ENCODE results near the gene DNPEP. TPM values are rescaled to one million over a fixed set of nuclear protein-coding genes. Genes with fewer than 3 reads are reported as not detected.

DNPEP gene
- total RNA-seq, 1 donor from 2014 or later: 48.9 TPM

DNA sequence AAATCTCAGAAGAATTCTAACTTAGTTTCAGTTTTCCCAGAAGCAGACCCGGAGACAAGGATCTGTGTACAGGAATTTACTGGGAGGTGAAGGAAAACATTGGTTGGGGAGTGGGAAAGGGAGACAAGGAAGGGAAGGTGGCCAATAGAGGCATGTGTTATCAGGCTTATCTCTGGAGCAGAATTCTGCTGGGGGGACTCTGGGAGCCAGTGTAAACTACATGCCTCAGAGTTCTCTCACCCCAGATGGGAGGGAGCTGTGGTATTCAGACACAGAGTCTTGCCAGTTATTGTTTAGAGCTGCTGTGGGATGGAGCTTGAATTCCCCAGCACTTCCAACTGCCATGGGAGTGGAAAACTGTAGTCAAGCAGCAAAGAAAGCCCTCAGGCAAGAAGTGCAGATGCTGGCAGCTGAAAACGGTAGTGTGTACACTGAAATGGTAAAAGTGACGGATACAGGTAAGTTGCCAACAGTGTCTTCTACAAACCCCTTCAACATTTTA, 19.0 kb downstream of the DNPEP start:
- DNase-seq (ENCODE audit: extremely low read depth, low read depth, low spot score): no peak

DNA sequence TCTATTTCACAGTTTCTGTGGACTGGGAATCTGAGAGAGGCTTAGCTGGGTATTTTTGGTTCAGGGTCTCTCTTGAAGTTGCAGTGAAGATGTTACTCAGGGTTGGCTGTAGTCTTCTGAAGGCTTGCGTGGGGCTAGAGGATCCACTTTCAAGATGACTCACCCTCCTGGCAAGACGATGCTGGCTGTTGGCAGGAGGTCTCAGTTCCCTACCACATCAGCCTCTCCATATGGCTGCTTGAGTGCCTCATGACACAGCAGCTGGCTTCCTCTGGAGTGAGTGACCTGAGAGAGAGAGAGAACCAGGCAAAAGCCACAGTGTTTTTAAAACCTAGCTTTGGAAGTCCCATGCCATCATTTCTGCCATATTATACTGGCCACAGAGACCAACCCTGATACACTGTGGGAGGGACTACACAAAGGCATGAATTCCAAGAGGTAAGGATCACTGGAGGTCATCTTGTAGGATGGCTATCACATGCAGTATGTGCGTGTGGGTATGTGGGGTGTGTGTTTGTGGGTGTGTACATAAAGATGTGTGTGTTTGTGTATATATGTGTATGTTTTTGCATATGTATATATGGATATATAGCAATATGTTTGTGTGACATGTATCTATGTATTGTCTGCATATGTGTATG, 25.1 kb downstream of the DNPEP start:
- DNase-seq (ENCODE audit: extremely low read depth, low read depth, low spot score): no peak

DNA sequence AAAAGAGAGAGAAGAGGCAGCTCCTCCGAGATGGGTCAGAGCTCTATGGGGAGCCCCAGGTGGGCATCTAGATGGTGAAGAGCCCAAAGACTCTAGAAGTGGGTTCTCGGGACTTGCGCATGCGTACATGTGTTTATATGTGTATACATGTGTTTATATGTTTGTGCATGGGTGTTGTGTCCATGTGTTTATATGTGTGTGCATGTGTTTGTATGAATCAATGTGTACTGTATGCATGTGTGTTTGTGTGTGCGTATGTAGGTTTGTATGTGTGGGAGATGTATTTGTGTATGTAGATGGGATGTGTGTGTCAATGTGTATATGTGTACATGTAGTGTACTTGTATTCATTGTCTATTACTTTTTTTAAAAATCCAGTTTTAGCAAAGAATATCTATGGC, 25.6 kb downstream of the DNPEP start:
- DNase-seq (ENCODE audit: extremely low read depth, low read depth, low spot score): no peak

DNA sequence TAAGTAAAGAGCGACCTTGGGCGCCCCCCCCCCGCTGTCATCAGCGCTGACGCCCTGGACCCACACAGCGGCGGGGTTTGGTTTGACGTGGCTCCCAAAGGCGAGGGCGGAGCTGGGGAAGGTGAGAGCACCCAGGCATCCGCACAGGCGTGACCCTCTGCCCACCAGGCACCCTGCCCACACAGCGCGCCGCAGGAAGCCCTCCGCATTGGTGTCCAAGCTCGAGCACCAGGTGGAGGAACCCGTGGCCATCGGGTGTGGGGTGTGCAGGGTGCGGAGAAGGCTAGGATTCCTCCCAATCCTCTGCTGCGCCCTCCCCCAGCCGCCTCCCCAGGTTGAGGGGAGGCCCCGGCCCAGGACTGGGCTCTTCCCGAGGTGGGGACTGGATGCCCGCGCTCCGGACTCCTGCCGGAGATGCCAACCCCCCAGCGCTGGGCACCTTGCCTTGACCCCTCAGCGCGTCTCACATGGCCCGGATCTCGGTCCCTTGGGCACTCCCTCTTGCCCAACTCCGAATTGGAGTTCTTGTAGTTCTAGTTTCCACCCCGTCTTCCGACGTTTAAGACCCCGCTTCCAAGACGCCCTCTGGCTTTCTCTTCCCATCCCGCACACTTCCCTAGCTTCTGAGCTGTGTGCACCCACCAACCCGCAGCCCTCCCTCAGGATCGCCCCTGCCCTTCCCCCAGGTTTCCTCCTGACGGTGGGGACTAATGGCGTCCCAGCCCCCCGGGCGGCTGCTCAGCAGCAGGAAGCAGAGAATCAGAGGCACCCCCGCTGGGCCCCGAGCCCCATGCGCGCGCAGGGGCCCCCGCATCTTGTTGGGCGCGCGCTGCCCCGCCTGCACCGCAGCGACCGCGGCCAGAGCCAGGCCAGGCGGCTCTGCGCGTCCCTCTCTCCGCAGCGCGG, 29.3 kb downstream of the DNPEP start:
- no peak for DNase-seq (ENCODE audit: extremely low read depth, low read depth, low spot score)

DNA sequence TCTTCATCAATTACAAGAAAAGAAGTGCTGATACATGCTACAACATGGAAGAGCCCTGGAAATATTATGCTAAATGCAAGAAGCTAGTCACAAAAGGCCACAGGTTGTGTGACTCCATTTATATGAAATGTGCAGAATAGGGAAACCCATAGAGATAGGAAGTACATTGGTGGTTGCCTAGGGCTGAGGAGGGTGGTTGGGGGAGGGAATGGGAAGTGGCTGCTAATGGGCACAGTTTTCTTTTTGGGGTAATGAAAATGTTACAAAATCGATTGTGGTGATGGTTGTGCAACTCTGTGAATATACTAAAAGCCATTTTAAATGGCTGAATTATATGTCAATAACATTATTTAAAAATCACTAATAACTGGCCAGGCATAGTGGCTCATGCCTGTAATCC, 30.9 kb downstream of the DNPEP start:
- no peak for DNase-seq (ENCODE audit: extremely low read depth, low read depth, low spot score)

DNA sequence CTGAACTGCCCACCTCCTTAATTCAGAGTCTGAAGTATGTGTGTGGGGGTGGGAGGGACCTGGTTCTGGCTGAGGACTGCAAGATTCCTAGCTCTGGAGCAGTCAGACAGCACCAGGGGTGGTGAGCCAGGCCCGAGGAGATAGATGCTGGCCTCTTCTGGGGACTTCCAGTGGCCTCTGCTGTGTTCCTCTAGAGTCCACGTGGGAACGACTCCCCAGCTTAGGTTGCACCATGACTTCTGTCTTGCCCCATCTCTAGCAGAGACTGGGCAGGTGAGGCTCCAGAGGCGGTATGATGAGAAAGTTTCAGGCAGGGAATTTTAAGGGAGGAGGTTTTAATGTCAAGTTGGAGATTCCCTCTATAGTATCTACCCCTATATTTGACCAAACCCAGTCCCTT, 33.1 kb downstream of the DNPEP start:
- no peak for DNase-seq (ENCODE audit: extremely low read depth, low read depth, low spot score)

DNA sequence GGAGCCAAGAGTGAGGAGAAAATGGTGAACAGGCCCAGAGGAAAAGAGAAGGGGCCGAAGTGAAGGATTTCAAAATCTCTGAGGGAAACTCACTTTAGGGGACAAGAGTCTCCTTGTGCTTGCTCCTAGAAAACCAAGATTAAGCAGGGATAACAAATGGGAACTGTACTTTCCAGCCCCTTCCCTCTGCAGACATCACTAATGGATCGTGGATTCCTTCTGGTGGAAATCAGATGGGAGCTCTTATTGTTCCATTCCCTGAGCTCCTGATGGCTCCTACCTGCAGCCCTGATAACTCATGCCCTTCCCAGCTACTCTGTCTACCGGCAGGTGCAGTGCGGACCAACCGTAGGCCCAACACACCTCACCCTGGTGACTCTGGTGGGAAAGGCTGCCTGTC, 34.6 kb downstream of the DNPEP start:
- no peak for DNase-seq (ENCODE audit: extremely low read depth, low read depth, low spot score)

DNA sequence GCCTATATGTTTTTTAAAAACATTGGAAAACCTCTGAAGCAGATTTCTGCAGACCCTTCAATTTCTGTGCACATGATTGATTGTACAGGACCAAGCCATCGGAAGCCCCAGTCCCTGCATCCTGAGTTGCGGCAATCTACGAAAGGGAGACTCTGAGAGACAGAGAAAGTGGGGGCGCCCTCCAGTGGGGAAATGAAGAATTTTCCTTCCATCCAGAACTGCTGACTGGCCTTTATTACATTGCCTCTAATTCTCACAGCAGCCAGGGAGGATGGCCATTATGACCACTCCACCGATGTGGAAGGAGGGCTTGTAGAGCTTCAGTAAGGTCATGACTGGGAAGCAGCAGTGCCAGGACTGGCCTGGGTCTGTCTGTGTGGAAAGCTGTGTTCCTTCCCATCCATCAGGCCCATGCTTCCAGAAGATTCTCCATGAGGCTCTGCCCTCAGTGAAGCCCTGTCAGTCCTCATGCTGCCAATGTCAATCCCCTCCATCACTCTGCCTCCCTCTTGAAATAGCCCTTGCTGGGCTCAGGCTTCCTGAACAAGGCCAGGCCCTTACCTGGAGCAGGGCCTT, 35.2 kb downstream of the DNPEP start:
- no peak for DNase-seq (ENCODE audit: extremely low read depth, low read depth, low spot score)

DNA sequence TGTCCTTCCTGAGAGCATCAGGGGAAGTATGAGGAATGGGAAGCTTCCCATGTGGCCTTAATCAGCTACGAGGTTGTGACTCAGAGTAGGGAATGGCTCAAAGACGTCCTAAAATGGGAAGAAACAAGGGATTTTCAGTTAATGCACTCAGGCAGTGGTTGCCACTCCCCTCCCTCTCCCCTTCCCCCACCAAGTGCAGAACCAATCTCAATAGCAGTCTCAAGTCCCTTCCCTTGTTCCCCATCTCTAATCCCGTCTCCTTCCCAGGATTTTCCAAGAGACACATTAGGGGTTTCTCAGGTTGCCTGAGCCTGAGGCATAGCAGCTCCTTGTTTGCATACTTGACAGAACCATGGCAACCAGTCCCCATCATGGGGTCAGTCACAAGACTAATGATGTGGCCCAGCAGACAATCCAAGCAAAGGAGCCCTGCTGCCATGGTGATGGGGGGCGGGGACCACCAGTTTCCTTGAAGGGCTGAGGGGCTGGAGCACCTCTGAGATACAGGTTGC, 36.9 kb downstream of the DNPEP start:
- no peak for DNase-seq (ENCODE audit: extremely low read depth, low read depth, low spot score)

DNA sequence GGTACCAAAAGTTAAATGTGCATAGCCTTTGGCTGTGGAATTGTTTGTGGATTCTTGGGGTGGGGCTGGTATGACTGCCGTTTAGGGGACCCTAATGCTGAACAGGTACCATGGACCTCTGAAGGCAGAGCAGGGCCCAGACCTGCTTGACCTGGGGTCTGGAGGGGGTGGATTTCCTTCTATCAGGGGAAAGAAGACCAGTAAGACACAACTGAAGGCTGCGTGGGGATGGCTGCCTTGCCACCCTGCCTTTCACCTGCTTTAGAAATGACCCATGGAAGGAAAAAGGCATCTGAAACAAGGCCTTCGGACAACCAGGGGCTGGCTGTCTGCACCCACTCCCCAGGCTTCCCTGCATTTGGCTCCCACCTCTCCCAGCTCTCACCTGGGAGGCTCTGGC, 37.5 kb downstream of the DNPEP start:
- DNase-seq (ENCODE audit: extremely low read depth, low read depth, low spot score): no peak

DNA sequence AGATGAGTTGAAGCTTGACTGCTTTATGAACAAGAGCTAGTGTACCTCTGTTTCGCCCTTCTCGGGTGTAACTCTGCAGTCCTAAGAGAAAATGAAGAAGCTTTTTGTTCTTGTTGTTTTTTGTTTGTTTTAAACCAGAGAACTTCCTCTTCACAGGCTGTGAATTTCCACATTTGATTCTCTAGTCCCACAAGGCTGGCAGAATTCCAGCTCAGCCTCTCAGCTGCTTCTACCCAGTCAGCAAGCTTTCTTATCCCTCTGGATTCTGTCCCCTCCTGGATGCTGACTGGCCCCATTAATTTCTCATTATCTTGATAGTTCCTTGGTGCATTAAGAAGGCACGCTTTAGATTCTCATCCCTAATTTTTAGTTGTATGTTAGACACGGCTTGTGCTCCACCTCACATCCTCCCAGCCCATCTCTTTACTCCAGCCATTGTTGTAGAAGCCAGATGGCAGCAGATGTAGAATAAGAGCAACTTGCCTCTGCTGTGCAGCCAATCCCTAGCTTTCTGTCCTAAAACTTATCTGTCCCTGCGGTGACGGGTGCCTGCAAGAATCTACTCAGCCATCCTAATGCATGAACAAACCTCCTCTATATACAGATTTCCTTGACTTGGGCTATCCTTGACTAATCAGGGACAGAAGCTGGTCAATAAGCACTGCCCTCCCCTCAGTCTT, 42.8 kb downstream of the DNPEP start:
- no peak for DNase-seq (ENCODE audit: extremely low read depth, low read depth, low spot score)

DNA sequence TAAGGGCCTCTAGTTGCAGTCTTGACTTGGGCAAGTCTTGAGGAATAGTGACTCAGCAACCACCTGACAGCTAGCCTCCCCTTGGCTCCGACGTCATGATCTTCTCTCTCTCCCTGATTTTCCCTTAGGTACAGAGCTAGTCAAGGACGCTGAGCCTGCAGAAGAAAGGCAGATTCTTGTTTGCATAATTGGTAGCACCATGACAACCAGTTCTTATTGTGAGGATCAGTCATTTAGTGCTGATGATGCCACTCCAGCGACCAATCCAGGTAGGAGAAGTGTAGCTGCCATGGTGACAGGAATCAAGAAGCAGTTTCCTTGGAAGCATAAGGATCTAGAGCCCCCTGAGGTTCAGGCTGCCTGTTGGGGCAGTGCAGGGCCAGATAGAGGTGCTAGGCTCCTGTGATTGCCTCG, 52.3 kb downstream of the DNPEP start:
- DNase-seq (ENCODE audit: extremely low read depth, low read depth, low spot score): no peak

DNA sequence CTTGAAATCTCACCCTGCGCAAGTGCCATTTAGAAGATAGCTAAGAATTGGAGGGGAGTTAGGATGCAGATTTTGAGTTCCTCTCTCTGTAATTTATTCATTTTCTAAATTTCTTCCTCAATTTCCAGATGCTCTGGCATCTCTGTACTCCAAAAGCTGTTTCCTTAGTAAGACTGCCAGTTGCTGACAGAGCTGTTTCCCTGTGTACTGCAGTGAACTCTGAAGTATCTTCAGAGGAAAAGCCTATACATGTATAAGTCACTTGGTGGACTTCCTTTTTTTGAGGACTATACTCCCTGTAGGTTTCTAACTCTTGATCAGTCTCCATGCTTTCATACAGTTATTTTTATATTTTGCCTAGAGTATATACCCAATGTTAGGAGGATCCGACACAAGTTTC, 53.6 kb downstream of the DNPEP start:
- no peak for DNase-seq (ENCODE audit: extremely low read depth, low read depth, low spot score)

DNA sequence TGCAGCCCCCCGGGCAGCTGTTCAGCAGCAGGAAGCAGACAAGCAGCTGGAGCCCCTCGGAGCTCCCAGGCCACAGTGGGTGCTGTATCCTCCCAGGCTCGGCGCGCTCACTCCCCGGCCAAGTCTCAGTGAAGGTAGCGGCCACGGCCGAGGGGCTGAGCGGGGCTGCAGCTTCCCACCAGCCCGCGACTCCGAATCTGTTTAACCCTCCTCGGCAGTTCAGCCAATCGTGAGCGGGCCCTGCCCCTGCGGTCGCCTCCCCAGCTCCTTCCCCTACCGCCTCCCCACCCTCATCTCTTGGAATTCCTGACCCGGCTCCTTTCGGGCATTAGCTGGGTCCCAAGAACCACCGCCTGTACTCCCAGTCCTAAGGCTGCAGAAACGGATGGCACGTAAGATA, 55.2 kb downstream of the DNPEP start, which contains the start of gene RESP18:
Gene RESP18 (minus strand): TSS at position 203 of the 400 bp plus-strand sequence.
- no peak for DNase-seq (ENCODE audit: extremely low read depth, low read depth, low spot score)

DNA sequence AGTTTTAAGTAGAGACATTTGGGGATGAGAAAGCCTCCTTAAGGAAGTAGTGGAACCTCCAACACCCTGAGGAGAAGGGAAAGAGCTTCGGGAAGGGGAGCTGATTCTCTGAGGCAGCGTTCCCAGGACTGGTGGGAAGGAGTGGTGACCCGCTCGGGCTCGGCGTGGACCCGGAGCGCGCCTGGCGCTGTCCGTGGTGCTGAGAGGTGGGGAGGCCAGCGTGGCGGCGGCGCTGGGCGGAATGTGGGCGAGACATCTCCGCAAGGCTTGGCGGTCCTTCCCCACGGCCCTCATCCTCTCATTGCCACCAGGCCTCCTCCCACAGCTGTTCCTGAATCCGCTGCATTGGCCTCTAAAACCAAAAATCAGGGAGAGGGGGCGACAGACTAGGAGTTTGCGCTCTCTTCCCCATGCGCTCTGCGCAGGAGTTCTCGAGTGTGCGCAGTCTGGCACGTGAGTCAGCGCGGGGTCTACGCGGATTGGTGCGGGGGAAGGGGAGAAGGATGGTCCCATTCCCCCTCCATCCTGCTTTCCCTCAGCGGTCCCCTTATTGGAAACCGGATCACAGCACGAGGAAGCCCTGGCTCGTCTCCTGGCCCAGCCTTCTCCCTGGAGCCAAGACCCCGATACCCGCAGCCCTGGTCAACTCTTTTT, 56.0 kb downstream of the DNPEP start:
- DNase-seq (ENCODE audit: extremely low read depth, low read depth, low spot score): no peak

DNA sequence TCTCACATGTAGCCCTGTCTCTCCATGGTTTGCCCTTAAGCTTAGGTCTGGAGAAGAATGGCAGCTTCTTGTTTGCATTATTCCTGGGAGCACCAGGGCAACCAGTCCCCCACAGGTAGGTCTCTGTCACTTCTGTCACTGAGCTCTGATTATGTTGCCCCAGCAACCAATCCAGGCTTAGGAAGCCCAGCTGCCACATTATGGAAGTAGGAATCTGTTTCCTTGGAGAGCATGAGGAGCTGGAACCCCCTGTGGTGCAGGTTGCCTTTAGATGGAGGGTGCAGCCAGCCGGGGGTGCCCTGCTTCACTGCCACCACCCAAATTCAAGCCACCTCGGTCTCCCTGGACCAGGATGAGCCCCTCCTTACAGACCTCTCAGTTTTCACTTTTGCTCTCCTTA, 60.0 kb downstream of the DNPEP start:
- DNase-seq (ENCODE audit: extremely low read depth, low read depth, low spot score): no peak

DNA sequence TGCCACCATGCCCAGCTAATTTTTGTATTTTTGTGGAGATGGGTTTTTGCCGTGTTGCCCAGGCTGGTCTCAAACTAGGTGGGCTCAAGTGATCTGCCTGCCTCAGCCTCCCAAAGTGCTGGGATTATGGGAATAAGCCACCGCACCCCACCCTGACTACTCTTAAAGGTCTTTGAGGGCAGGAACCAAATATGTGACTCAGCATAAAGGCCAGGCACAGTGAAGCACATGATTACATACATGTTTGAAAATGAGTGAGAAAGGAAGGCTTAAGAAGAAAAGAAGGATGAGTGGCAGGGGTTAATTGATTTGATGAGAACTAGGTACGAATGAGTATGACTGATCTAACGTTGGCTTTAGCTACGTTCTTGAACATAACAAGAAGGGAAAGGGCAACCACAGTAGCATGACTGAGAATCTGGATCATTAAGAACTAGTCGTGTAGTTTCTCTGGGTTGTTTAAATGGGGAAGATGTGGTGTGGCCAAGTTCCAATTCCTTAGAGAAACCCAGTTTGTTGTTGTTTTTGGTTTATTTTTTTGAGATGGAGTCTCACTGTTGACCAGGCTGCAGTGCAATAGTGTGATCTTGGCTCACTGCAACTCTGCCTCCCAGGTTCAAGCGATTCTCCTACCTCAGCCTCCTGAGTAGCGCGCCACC, 61.9 kb downstream of the DNPEP start:
- no peak for DNase-seq (ENCODE audit: extremely low read depth, low read depth, low spot score)

DNA sequence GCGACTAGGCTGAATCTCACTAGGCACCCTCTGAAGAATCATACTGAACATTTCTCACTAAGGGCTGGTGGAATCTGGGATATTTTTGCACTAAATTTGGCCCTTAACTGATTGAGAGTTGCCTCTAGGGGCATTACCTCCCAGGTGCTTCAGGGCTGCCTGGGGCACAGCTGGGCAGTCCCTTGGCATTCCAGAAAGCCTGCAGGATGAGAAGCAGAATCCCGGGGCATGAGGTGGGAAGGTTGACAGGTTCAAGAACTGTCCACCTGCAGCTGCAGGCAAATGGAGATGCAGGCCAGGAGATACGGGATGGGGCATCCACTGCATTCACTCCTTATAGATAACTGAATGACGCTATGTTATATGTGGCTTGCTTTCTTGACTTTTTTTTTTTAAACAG, 62.6 kb downstream of the DNPEP start:
- DNase-seq (ENCODE audit: extremely low read depth, low read depth, low spot score): no peak

DNA sequence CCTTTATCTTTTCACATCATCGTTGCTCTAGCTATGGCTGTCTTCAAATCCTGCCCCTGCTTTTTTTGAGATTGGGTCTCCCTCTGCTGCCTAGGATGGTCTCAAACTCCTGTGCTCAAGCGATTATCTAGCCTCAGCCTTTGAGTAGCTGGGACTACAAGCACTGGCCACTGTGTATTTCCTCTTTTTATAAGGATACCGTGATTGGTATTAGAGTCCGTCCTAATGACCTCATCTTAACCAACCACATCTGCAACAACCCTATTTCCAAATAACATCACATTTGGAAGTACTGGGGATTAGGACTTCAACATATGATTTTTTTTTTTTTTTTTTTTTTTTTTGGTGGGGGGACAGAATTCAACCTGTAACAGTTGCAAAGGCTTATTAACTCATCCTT, 64.3 kb downstream of the DNPEP start:
- DNase-seq (ENCODE audit: extremely low read depth, low read depth, low spot score): no peak
